Measurements from ENCODE around the gene SLC13A3.

The SLC13A3 gene

GRCh38 chr20:46666818-46667515 lies 15.7 kb upstream of the SLC13A3 start:
- no CpG with 5 or more reads among the region's 6 CpGs for WGBS, 2 donors (ENCODE audit: extremely low coverage in 2 of 2, insufficient read length in 2 of 2, insufficient replicate concordance in 1 of 2)
- H3K79me1 ChIP-seq (ENCODE audit: low read depth, low read length): no peaks in the 10 kb centered on the region
- H3K14ac ChIP-seq (ENCODE audit: low read length): no peak overlapping the region
- no peaks in the 10 kb centered on the region for H3K27me3 ChIP-seq (ENCODE audit: control insufficient read depth in 3 of 3, insufficient read depth in 3 of 3, low read depth in 1 of 3, low read length in 3 of 3)
- no peak overlapping the region for H3K18ac ChIP-seq (ENCODE audit: low read length)
- no peak overlapping the region for H2AK5ac ChIP-seq (ENCODE audit: low read depth, low read length)
- no peak overlapping the region for H2BK120ac ChIP-seq (ENCODE audit: low read depth, low read length)
- peaks cover 0 to 2% of the 10 kb centered on the region in 2 donors for H3K36me3 ChIP-seq (replicated peaks in 1 of 2; ENCODE audit: control insufficient read depth in 2 of 2, insufficient read depth in 2 of 2, low read length in 2 of 2)
- no peak overlapping the region for H2AFZ ChIP-seq (ENCODE audit: low read length)
- DNase-seq (ENCODE audit: low spot score): no peak
- H3K23ac ChIP-seq (ENCODE audit: low read depth, low read length, poor library complexity): no peak overlapping the region
- H3K9me3 ChIP-seq (replicated peaks in 1 of 2; ENCODE audit: control insufficient read depth in 2 of 2, insufficient read depth in 1 of 2, low read depth in 1 of 2, low read length in 2 of 2): peaks cover 4 to 5% of the 10 kb centered on the region in 2 donors
- H3K4ac ChIP-seq (ENCODE audit: low read length): no peak overlapping the region
- no peak overlapping the region for H2BK15ac ChIP-seq (ENCODE audit: low read length)
- H4K8ac ChIP-seq (ENCODE audit: low read depth, low read length): no peak overlapping the region
- no peak overlapping the region for H2BK5ac ChIP-seq (ENCODE audit: low read length)
- H2BK12ac ChIP-seq (ENCODE audit: low read length): no peak overlapping the region
- no peak overlapping the region for H3K4me3 ChIP-seq (ENCODE audit: low read length in 2 of 2)
- no peak overlapping the region for H3K9ac ChIP-seq (ENCODE audit: low read depth, low read length, poor library complexity)
- no peaks in the 10 kb centered on the region for H3K4me1 ChIP-seq (ENCODE audit: control insufficient read depth in 2 of 2, insufficient read depth in 1 of 2, low read depth in 1 of 2, low read length in 2 of 2)
- H3K27ac ChIP-seq (replicated peaks; ENCODE audit: low read length): no peak overlapping the region
- no peak overlapping the region for H3K4me2 ChIP-seq (ENCODE audit: insufficient read depth, low read length, poor library complexity, severe bottlenecking)
- H4K91ac ChIP-seq (ENCODE audit: low read depth, low read length, poor library complexity): no peak overlapping the region

- H3K36me3 ChIP-seq (replicated peaks in 1 of 2; ENCODE audit: control insufficient read depth in 2 of 2, insufficient read depth in 2 of 2, low read length in 2 of 2): peaks cover 0 to 5% of the 10 kb centered on the region in 2 donors
- DNase-seq (ENCODE audit: low spot score): no peak
- no CpG with 5 or more reads among the region's 3 CpGs for WGBS, 2 donors (ENCODE audit: extremely low coverage in 2 of 2, insufficient read length in 2 of 2, insufficient replicate concordance in 1 of 2)
- H3K18ac ChIP-seq (ENCODE audit: low read length): no peak overlapping the region
- no peak overlapping the region for H3K4me2 ChIP-seq (ENCODE audit: insufficient read depth, low read length, poor library complexity, severe bottlenecking)
- H3K23ac ChIP-seq (ENCODE audit: low read depth, low read length, poor library complexity): no peak overlapping the region
- no peak overlapping the region for H2BK12ac ChIP-seq (ENCODE audit: low read length)
- H3K27me3 ChIP-seq (ENCODE audit: control insufficient read depth in 3 of 3, insufficient read depth in 3 of 3, low read depth in 1 of 3, low read length in 3 of 3): no peaks in the 10 kb centered on the region
- no peak overlapping the region for H2BK15ac ChIP-seq (ENCODE audit: low read length)
- H3K9me3 ChIP-seq (replicated peaks in 1 of 2; ENCODE audit: control insufficient read depth in 2 of 2, insufficient read depth in 1 of 2, low read depth in 1 of 2, low read length in 2 of 2): peaks cover 5 to 6% of the 10 kb centered on the region in 2 donors
- no peak overlapping the region for H3K4ac ChIP-seq (ENCODE audit: low read length)
- H3K4me3 ChIP-seq (ENCODE audit: low read length in 2 of 2): no peak overlapping the region
- no peak overlapping the region for H2BK120ac ChIP-seq (ENCODE audit: low read depth, low read length)
- no peak overlapping the region for H4K91ac ChIP-seq (ENCODE audit: low read depth, low read length, poor library complexity)
- H3K9ac ChIP-seq (ENCODE audit: low read depth, low read length, poor library complexity): no peak overlapping the region
- H3K4me1 ChIP-seq (ENCODE audit: control insufficient read depth in 2 of 2, insufficient read depth in 1 of 2, low read depth in 1 of 2, low read length in 2 of 2): no peaks in the 10 kb centered on the region
- H2AFZ ChIP-seq (ENCODE audit: low read length): no peak overlapping the region
- no peak overlapping the region for H3K14ac ChIP-seq (ENCODE audit: low read length)
- no peaks in the 10 kb centered on the region for H3K79me1 ChIP-seq (ENCODE audit: low read depth, low read length)
- no peak overlapping the region for H4K8ac ChIP-seq (ENCODE audit: low read depth, low read length)
- H2AK5ac ChIP-seq (ENCODE audit: low read depth, low read length): no peak overlapping the region
- no peak overlapping the region for H2BK5ac ChIP-seq (ENCODE audit: low read length)
- H3K27ac ChIP-seq (replicated peaks; ENCODE audit: low read length): no peak overlapping the region
These were observed 15.0 kb upstream of the SLC13A3 start for GRCh38 chr20:46666306-46666705.

GRCh38 chr20:46665602-46666001 lies 14.3 kb upstream of the SLC13A3 start:
- Histone ChIP-seq H2AK5ac (ENCODE audit: low read depth, low read length) (no peak overlapping the region), H2AFZ (ENCODE audit: low read length) (no peak overlapping the region), H3K4ac (ENCODE audit: low read length) (no peak overlapping the region), H3K79me1 (ENCODE audit: low read depth, low read length) (no peaks in the 10 kb centered on the region), H4K8ac (ENCODE audit: low read depth, low read length) (no peak overlapping the region), H3K36me3 (replicated peaks in 1 of 2; ENCODE audit: control insufficient read depth in 2 of 2, insufficient read depth in 2 of 2, low read length in 2 of 2) (peaks cover 0 to 5% of the 10 kb centered on the region in 2 donors), H2BK15ac (ENCODE audit: low read length) (no peak overlapping the region), H2BK12ac (ENCODE audit: low read length) (no peak overlapping the region), H3K27ac (replicated peaks; ENCODE audit: low read length) (no peak overlapping the region), H3K9ac (ENCODE audit: low read depth, low read length, poor library complexity) (no peak overlapping the region), H2BK5ac (ENCODE audit: low read length) (no peak overlapping the region), H3K27me3 (ENCODE audit: control insufficient read depth in 3 of 3, insufficient read depth in 3 of 3, low read depth in 1 of 3, low read length in 3 of 3) (no peaks in the 10 kb centered on the region), H3K4me2 (ENCODE audit: insufficient read depth, low read length, poor library complexity, severe bottlenecking) (no peak overlapping the region), H3K4me1 (ENCODE audit: control insufficient read depth in 2 of 2, insufficient read depth in 1 of 2, low read depth in 1 of 2, low read length in 2 of 2) (no peaks in the 10 kb centered on the region), H3K14ac (ENCODE audit: low read length) (no peak overlapping the region), H3K4me3 (ENCODE audit: low read length in 2 of 2) (no peak overlapping the region), H3K9me3 (replicated peaks in 1 of 2; ENCODE audit: control insufficient read depth in 2 of 2, insufficient read depth in 1 of 2, low read depth in 1 of 2, low read length in 2 of 2) (peaks cover 5 to 8% of the 10 kb centered on the region in 2 donors), H2BK120ac (ENCODE audit: low read depth, low read length) (no peak overlapping the region), H3K18ac (ENCODE audit: low read length) (no peak overlapping the region), H4K91ac (ENCODE audit: low read depth, low read length, poor library complexity) (no peak overlapping the region), H3K23ac (ENCODE audit: low read depth, low read length, poor library complexity) (no peak overlapping the region)
- no peak for DNase-seq (ENCODE audit: low spot score)
- no CpG with 5 or more reads among the region's 3 CpGs for WGBS, 2 donors (ENCODE audit: extremely low coverage in 2 of 2, insufficient read length in 2 of 2, insufficient replicate concordance in 1 of 2)

GRCh38 chr20:46663531-46663930 lies 12.3 kb upstream of the SLC13A3 start:
- Histone ChIP-seq H3K4me1 (ENCODE audit: control insufficient read depth in 2 of 2, insufficient read depth in 1 of 2, low read depth in 1 of 2, low read length in 2 of 2) (no peaks in the 10 kb centered on the region), H3K36me3 (replicated peaks in 1 of 2; ENCODE audit: control insufficient read depth in 2 of 2, insufficient read depth in 2 of 2, low read length in 2 of 2) (peaks cover 0 to 5% of the 10 kb centered on the region in 2 donors), H3K9ac (ENCODE audit: low read depth, low read length, poor library complexity) (no peak overlapping the region), H3K9me3 (replicated peaks in 1 of 2; ENCODE audit: control insufficient read depth in 2 of 2, insufficient read depth in 1 of 2, low read depth in 1 of 2, low read length in 2 of 2) (peaks cover 3 to 14% of the 10 kb centered on the region in 2 donors), H2BK120ac (ENCODE audit: low read depth, low read length) (no peak overlapping the region), H2AFZ (ENCODE audit: low read length) (no peak overlapping the region), H3K4ac (ENCODE audit: low read length) (no peak overlapping the region), H3K27me3 (ENCODE audit: control insufficient read depth in 3 of 3, insufficient read depth in 3 of 3, low read depth in 1 of 3, low read length in 3 of 3) (no peaks in the 10 kb centered on the region), H3K4me3 (ENCODE audit: low read length in 2 of 2) (no peak overlapping the region), H3K14ac (ENCODE audit: low read length) (no peak overlapping the region), H2AK5ac (ENCODE audit: low read depth, low read length) (no peak overlapping the region), H3K27ac (replicated peaks; ENCODE audit: low read length) (no peak overlapping the region), H2BK15ac (ENCODE audit: low read length) (no peak overlapping the region), H3K23ac (ENCODE audit: low read depth, low read length, poor library complexity) (no peak overlapping the region), H3K18ac (ENCODE audit: low read length) (no peak overlapping the region), H4K91ac (ENCODE audit: low read depth, low read length, poor library complexity) (no peak overlapping the region), H3K4me2 (ENCODE audit: insufficient read depth, low read length, poor library complexity, severe bottlenecking) (no peak overlapping the region), H2BK5ac (ENCODE audit: low read length) (no peak overlapping the region), H2BK12ac (ENCODE audit: low read length) (no peak overlapping the region), H4K8ac (ENCODE audit: low read depth, low read length) (no peak overlapping the region), H3K79me1 (ENCODE audit: low read depth, low read length) (no peaks in the 10 kb centered on the region)
- WGBS, 2 donors (ENCODE audit: extremely low coverage in 2 of 2, insufficient read length in 2 of 2, insufficient replicate concordance in 1 of 2): no CpG with 5 or more reads among the region's 3 CpGs
- no peak for DNase-seq (ENCODE audit: low spot score)

Measured in neuronal stem cell (in vitro differentiated cells).